Measurements from ENCODE around the gene APH1A.
"Not testable (repeated sequence)": the region's sequence is repeated elsewhere in the genome, so short reads cannot be mapped to it uniquely, and the experiment has no call there.

APH1A gene

DNA sequence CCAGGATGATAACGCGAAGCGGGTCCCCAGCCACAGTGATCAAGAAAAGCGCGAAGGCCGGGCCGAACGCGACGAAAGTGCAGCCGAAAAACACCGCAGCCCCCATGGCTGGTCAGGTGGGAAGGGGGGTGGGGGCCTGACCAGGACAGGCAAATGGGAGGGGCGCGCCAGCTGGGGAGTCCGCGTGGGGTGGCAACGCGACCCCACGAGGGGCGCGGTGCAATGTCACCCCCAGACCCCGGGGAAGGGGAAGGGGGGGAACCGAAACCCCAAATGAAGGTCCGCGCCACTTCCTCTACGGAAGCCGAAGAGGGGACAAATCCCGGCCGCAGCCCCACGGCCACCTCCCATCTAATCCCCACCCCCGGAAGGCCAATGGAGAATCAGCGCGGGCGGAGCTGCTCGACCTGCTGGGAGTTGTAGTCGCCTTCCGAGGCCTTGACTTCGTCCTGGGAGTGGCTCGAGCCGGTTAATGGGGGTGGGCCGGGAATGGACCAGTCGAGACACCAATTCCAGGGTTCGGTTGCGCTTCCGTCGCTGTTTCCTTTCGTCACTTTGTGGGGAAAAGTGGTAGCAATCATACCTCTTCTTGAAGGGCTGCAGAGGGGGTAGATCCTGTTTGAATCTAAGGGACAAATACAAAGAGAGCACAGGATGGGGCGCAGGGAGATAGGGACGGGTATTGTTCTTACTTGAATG lies at the start of gene APH1A:
APH1A (minus strand) TSS at position 312 of the 699 bp plus-strand sequence; CDS start at position 106, 206 bp downstream.
- DNase-seq (ENCODE audit: low read depth), result peak; percentile 91

DNA sequence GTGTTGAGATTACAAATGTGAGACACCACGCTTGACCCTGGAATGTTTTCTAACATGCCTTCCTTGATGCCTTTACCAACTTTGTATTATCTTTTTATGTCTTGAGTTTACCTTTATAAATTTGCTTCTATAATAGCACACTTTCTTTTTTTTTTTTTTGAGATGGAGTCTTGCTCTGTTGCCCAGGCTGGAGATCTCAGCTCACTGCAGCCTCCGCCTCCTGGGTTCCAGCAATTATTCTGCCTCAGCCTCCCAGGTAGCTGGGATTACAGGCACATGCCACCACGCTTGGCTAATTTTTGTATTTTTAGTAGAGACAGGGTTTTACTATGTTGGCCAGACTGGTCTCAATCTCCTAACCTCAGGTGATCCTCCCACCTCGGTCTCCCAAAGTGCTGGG lies 45.9 kb upstream of the APH1A start:
- not testable (repeated sequence) for DNase-seq (ENCODE audit: low read depth)

DNA sequence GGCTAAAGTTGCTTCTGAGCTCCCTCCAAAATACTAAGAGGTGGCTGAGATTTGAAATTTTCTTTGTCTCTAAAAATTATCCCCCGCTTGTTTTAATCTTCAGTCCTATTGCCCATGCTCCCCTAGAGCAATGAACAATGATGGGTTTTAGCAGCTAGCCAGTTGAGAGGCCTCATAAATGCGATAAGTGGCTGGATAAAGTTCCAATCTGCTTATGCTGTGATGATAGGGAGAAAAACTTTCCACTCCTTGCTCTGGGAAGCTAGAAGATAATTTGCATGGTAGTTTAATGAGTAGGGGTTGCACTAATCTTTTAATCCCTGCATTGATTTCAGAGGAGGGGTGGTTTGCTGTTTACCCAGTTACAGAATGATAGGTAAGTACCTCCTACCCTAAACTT lies 42.9 kb upstream of the APH1A start:
- no peak for DNase-seq (ENCODE audit: low read depth)

DNA sequence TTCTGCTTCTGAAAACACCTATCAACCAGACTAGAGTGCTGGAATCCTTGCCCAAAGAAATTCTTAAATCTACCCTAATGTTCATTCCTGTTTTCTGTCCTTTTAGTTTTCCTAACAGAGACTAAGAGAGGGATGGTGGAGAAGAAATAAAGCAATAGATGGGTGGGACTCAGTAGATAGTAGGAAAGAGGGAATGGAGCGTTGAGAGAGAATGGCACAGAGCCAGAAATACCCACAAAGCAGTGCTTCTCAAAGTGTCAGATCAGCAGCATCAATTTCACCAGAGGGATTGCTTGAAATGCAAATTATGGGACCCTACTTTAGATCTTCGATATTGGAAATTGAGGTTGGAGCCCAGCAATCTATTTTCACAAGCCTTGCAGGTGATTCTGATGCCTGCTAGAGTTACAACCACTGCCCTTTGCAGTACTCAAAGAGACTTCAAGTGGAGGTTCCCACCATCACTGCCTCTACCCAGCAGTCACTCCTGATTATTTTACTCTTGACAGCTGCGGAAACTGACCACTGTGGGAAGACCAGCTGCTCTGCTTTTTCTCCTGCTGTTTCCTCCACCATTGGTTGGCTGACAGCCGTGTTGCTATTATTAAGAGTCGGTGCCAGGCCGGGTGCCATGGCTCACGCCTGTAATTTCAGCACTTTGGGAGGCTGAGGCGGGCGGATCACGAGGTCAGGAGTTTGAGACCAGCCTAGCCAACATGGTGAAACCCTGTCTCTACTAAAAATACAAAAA lies 41.1 kb upstream of the APH1A start:
- no peak for DNase-seq (ENCODE audit: low read depth)

DNA sequence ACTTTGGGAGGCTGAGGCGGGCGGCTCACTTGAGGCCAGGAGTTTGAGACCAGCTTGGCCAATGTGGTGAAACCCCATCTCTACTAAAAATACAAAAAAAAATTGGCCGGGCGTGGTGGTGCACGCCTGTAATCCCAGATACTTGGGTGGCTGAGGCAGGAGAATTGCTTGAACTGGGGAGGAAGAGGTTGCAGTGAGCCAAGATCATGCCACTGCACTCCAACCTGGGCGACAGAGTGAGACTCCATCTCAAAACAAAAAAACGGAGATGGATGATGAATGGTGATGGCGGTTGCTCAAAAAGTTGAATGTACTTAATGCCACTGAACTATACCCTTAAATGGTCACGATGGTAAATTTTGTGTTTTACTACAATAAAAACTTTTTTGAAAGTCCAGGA lies 39.8 kb upstream of the APH1A start:
- not testable (repeated sequence) for DNase-seq (ENCODE audit: low read depth)

DNA sequence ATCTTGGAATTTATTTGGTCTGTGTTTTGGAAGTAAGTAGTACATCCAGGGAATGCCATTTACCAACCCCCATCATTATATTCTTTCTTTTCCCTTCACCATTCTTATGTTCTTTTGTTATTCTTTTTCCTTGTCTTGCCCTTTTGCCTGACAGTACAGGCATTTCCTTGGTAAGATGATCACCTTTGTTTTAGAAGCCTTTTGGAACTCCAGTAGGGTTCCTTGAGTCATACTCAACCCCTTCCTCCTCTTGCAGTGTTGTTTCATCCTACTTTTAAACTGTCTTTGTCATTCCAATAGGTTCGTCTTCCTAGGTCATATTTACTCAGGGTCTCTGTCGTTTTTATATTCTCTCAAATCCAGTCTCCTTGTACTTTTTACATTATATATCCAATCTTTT lies 34.1 kb upstream of the APH1A start:
- no peak for DNase-seq (ENCODE audit: low read depth)

DNA sequence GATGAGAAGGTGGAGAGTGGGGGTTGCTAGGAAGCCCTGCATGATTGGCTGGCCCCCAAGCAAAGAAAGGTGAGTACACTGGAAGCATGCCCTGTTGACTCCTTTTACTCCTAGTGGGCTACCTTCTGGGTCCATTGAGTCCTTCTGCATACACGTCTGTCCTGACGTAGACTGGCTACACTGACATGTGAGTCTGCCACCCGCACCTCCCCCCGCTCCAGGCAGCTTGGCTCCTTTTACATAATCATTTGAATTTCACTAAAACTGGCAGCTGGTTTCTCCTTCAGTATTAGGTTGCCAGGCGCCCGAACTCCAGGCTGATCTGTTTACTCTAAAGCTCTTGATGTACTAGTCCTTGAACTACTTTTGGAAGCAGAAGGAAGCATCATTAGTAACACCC lies 33.5 kb upstream of the APH1A start:
- DNase-seq (ENCODE audit: low read depth), result no peak

DNA sequence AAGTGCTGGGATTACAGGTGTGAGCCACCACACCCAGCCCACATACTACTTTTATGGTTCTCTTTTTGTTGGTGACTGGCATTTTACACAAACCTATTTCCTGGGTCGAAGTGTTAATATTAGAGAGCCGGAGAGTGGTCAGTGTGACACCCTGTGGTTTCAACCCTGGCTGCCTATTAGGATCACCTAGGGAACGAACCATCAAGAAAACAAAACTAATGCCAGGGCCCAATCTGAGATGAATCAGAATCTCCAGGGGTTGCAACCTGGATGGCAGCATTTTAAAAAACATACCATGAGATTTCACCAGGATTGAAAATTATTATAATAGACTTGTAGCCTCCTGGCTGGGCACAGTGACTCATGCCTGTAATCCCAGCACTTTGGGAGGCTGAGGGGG lies 30.9 kb upstream of the APH1A start:
- no peak for DNase-seq (ENCODE audit: low read depth)

DNA sequence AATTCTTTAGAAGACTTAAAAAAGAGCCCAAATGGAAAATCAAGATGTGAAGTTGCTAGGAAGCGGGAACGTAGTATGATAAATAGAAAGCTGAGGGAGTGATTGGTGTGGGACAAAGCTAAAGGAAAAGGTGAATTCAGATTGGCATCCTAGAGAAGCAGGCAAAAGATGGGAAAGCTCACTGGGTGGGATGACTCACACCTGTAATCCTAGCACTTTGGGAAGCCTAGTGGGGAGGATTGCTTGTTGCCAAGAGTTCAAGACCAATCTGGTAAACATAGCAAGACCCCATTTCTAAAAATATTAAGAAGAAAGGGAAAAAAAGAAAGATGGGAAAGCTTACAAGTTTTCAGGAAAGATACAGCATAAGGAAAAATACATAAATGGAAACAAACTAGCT lies 26.7 kb upstream of the APH1A start:
- no peak for DNase-seq (ENCODE audit: low read depth)

DNA sequence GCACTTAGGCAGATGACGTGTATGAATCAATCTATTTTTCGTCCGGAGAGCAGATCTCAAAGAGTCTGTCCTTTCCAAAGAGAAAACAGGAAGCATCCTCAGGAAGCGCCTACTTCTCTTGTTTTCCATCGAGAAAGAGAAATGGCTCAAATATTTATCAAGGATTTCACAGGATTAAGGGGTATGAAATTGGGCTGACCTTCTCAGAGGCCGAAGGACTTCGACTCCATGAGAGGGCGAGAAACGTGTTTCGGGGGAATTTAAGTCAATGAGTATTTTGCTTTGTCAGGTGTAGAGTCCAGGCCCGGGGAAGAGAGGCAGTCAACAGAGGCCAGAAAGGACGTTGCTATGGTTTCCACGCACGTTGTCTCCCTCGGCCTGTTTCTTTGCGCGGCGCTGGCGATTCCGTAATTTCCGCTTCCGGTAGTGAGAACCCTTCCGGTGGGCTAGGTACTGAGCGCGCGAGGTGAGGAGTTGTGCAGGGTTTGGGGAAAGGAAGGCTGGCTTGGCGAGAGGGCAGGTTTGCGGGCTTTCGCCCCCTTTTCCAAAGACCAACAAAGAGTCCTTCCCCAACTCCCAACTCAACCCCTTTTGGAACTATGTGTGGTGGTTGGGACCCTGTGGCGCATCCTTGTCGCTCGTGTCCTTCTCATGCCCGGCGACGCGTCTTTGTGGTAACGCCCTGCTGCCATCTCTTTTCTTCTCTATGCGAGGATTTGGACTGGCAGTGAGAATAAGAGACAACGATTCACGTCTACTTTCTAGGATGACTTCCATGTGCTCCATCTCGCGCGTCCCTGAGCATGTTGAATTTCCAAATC lies 24.8 kb upstream of the APH1A start, which contains the start of gene MRPS21:
MRPS21 (plus strand) TSS at position 429 of the 821 bp plus-strand sequence. CDS start 506 bp downstream, outside the sequence.
- DNase-seq (ENCODE audit: low read depth), result peak; percentile 81

DNA sequence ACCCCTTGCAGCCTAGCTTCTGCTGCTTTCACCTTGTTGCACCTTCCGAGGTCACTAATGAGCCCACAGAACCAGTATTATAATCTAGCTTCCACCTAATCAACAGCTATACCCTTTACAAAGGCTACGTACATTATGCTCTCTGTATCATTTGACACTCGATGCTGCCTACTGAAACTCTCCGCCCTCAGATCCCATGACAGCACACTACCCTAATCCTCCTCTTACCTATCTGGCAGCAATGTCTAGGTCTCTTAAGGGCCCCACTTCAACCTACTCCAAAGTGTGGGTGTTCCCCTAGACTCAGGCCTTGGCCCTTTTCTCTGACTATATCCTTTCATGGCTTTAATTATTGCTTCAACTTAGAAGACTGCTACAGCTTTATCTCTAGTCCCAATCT lies 20.0 kb upstream of the APH1A start:
- no peak for DNase-seq (ENCODE audit: low read depth)

DNA sequence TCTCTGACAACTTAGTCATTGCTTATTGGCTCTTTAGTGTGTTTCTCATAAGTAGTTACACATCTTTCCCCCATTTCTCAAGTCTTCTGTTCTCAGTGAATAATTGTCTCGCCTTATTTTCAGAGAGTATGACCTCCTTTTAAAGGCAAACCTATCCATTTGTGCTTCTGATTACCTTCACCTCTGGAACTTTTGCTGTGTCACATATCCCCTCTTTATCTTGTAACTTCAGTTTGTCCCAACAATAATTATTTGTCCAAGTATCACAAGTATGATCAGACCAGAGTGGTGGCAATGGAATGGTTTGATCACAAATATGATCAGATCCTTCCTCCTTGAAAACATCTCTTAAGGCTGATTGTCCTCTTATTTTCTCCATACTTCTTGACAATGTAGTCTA lies 19.6 kb upstream of the APH1A start:
- no peak for DNase-seq (ENCODE audit: low read depth)

DNA sequence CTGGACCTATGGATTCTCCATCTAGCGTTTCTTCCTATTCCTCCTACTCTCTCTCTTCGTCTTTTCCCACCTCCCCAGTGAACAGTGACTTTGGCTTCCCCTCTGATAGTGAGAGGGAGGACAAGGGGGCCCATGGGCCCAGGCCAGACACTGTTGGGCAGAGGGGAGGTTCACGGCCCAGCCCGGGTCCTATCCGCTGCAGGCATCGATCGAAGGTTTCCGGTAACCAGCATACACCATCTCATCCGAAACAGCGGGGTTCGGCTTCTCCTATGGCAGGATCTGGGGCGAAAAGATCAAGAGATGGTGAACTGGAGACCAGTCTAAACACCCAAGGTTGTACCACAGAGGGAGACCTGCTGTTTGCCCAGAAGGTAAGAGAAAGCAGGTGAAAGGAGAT lies 14.4 kb upstream of the APH1A start:
- no peak for DNase-seq (ENCODE audit: low read depth)

DNA sequence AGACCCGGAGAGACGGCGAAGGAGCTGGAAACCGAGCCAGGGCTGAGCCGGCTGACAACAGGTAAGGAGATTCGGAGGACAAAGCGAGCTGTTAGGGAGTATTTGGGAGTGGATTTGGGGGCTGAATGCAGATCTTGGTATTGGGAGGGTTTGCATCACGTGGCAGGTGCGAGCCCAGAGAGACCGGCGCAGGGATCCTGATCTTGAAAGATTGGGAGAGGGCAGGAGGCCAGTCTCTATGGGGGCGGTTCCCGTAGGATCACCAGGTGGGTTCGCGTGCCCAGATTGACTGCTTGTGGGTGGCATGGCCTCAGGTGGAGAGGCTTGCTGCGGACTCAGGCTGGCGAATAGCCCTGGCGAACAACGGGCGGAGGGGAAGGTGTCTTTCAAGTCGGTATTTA lies 13.7 kb upstream of the APH1A start:
- DNase-seq (ENCODE audit: low read depth), result no peak

DNA sequence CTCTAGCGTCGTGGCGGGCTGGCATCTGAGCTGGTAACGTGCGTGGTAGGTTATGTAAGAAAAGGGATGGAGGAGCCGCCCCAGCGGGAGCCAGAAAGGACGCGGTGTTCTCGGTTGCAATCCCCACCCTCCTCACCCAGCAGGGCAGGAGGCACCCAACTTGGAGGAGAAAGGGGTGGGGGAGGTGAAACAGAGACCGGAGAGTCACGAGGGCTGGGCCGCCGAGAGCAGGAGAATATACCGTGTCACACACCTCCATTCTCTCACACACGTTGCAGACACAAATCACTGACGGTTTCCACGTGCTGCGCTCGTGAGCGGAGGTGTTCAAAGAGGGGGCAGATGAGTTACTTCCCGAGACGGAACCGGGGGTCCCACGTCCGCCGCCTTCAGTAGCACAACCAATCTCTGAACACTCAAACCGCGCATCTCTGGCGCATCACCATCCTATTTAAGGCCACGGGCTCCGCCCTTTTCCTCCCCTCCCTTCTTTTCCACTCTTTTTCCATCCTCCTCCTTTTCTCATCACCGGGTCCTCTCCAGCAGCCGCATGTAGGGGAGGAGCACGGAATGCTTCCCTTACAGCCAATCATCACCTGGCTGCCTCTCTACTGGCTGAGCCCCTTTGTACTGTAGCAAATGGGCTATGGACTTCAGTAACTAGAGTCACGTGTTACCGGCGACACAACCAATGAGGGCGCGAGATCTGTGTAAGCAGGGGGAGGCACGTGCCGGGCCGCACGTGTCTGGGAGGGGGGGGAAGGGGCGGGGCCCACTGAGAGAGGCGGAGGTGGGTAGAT lies 13.1 kb upstream of the APH1A start, which contains the start of gene CIART:
CIART (plus strand) TSS at position 797 of the 800 bp plus-strand sequence. CDS start 714 bp downstream, outside the sequence.
- peak; percentile 99 for DNase-seq (ENCODE audit: low read depth)

DNA sequence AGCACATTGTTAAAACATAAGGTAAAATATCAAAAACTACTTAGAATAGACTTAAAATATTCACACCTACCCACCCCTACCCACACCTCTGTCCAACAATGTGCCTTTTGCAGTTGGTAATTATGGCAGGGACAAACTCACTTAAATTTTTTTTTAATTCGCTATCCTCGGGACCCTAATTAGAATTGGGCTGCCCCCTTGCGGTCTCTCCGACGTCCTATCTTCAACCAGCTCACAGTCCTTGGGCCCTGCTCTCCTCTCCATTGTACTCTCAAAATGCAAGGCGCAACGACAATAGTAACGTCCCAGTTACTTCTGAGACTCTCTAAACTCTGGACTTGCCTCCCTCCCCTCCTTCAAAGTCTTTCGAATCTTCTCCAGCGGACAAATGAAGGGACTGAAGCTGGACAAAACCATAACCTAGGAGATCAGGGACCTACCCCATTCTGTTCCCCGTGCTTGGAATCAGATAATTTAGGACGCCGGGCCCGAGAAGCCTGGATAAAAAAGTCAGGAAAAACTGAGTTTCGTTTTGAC lies 12.5 kb upstream of the APH1A start:
- DNase-seq (ENCODE audit: low read depth), result no peak

DNA sequence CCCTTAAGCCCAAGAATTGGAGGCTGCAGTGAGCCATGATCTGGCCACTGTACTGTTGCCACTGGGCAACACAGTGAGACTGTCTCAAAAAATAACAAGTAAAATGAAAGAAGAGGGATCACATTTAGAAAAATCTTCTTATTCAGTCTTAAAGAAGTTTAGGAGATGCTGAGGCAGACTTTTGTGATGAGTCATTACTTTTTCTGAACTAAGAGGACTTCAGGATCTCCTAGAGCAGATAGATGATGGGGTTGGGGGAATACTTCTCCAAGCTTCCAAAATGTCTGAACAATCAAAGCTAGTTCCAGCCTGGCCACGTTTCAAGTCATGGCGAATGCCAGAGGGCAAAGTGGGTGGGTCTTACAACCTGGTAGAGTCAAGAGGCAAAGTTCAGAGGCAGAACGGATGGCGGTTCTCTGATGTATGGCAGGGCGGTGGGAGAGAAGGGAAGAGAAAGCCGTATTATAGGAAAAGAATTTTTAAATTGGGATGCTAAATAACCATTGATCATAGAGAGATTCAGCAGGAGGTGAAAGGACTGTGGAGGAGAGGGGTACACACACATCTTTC lies 11.4 kb upstream of the APH1A start:
- DNase-seq (ENCODE audit: low read depth), result no peak

DNA sequence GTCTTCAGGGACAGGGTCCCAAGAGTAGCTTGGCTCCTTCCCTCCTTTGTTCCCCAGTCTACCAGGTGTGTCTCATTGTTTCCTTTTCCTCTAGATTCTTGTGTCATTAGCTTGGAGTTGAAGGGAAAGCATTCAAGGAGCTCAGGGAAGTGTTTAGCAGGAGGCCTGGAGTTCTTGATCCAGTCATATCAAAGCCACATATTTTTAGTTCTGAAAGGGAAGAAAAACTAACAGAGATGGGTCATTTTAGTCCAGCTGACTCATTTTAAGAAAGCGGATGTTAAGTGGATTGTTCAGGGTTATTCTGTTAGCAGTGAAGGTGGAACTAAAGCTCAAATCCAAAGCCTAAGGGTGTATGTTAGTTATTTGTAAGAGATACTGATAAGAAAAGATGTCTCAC lies 4.5 kb upstream of the APH1A start:
- no peak for DNase-seq (ENCODE audit: low read depth)

DNA sequence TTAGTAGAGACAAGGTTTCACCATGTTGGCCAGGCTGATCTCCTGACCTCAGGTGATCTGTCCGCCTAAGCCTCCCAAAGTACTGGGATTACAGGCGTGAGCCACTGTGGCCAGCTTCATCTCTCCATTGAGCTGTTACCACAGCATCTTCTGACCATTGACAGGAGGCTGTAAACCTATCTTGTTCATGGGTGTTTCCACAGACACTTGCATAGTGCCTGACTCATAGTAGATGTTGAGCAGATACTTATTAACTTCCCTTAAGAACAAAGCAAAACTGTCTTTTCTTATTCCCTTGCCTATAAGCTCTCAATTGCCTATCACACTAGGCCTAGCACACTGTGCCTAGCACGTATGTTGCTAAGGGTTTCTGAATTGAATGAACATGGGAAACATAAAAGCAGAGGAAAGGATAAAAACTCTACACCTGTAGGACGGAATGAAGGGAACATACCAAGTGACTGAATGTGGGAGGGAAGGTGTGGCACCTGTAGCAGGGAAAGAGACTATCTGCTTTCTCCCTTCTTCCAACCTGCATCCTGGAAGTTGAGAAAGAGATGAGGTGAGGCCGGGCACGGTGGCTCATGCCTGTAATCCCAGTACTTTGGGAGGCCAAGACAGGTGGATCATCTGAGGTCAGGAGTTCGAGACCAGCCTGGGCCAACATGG lies 2.6 kb upstream of the APH1A start:
- no peak for DNase-seq (ENCODE audit: low read depth)

DNA sequence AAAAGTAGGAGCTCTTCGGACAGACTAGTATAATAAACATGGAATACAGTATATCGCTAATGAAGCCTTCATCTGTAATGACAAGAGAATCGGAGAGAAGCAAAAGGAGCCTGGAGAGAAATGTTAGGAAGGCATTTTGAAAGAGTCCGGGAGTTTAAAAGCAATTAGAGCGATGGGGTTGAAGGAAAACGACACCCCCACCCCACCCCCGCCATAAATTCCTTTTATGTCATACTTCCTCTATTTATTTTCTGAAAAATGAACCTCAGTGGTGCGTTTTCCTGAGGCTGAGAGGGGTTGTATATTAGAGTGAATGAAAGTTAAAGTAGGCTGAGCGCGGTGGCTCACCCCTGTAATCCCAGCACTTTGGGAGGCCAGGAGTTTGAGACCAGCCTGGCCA lies 635 bp upstream of the APH1A start:
- no peak for DNase-seq (ENCODE audit: low read depth)

DNA sequence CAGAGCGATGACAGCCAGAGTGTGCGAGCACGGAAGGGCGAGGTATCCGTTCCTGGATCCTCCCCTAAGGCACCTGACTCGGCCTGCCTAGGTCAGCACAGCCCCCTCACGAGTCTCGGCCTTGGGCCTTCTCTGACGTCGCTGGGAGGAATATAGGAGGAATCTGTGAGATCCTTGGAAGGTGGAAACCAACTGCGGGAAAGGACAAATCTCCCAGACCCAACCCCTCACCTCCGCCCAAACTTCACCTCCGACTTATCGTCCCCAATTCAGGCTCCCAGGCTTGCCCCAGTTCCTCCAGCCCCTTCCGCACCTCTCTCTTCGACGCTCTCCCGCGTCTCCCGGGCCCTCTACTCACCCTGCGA lies 494 bp downstream of the APH1A start:
- DNase-seq (ENCODE audit: low read depth), result no peak

All from GM04504 (cell line).